Measurements from ENCODE around the gene AKAP10. TPM values are rescaled to one million over a fixed set of nuclear protein-coding genes. Genes with fewer than 3 reads are reported as not detected.

AKAP10 gene
- total and polyA plus RNA-seq, 4 donors: 5.8 to 48.7 (median 25.7) TPM

GRCh38 chr17:20009302-20010098 lies 31.9 kb upstream of the AKAP10 start, which contains the start of gene SPECC1:
Gene SPECC1, plus strand, starts transcription at chr17:20009359. Its CDS starts 87,293 bp downstream, at chr17:20096652.
- ATAC-seq (ENCODE audit: low FRiP score) (peak; percentile 99), DNase-seq (peak; percentile 86 to 95)
- Histone ChIP-seq H3K4me3 (ENCODE audit: low read length in 2 of 2) (peak within 1 kb of the TSS; percentile 51 to 67), H3K27me3 (ENCODE audit: control insufficient read depth in 1 of 2, insufficient read depth in 2 of 2, low read length in 1 of 2) (no peaks in the 10 kb centered on the region), H3K36me3 (ENCODE audit: control insufficient read depth in 1 of 2, insufficient read depth in 2 of 2, low read length in 1 of 2) (no peaks in the 10 kb centered on the region), H3K27ac (ENCODE audit: low read depth in 1 of 2, low read length in 2 of 2) (peak within 1 kb of the TSS in 1 of 2 donors; percentile 33), H3K9me3 (ENCODE audit: control insufficient read depth, low read length) (no peaks in the 10 kb centered on the region), H3K4me1 (ENCODE audit: control insufficient read depth in 1 of 2, insufficient read depth in 2 of 2, low read length in 2 of 2) (no peaks in the 10 kb centered on the region)
- intact Hi-C loops (cut with DNase I): loop anchor here (2.0 to 10.0 kb wide), 5 partner anchors 53 to 305 kb away; no protein-coding TSS in a partner anchor
- WGBS, 2 donors: 1% methylated on average over 67 to 96 of the region's 96 CpGs

GRCh38 chr17:20009052-20009301 lies 31.3 kb upstream of the AKAP10 start:
- H3K4me1 ChIP-seq (ENCODE audit: control insufficient read depth in 1 of 2, insufficient read depth in 2 of 2, low read length in 2 of 2): no peaks in the 10 kb centered on the region
- DNase-seq (no peak), ATAC-seq (ENCODE audit: low FRiP score) (no peak)
- no peaks in the 10 kb centered on the region for H3K9me3 ChIP-seq (ENCODE audit: control insufficient read depth, low read length)
- H3K27me3 ChIP-seq (ENCODE audit: control insufficient read depth in 1 of 2, insufficient read depth in 2 of 2, low read length in 1 of 2): no peaks in the 10 kb centered on the region
- 0 to 1% methylated on average over 13 to 18 of the region's 18 CpGs for WGBS, 2 donors
- no peaks in the 10 kb centered on the region for H3K36me3 ChIP-seq (ENCODE audit: control insufficient read depth in 1 of 2, insufficient read depth in 2 of 2, low read length in 1 of 2)
- H3K27ac ChIP-seq (ENCODE audit: low read depth in 1 of 2, low read length in 2 of 2): no peak overlapping the region
- intact Hi-C loops (cut with DNase I): loop anchor here (2.0 to 10.0 kb wide), 4 partner anchors 86 to 306 kb away; no protein-coding TSS in a partner anchor
- H3K4me3 ChIP-seq (ENCODE audit: low read length in 2 of 2): peak overlapping the region; percentile 42 to 67

GRCh38 chr17:20008242-20009051 lies 30.8 kb upstream of the AKAP10 start:
- ATAC-seq (ENCODE audit: low FRiP score): peak; percentile 79
- H3K4me3 ChIP-seq (ENCODE audit: low read length in 2 of 2): peak overlapping the region; percentile 42 to 67
- intact Hi-C loops (cut with DNase I): loop anchor here (2.0 to 10.0 kb wide), 4 partner anchors 86 to 306 kb away; no protein-coding TSS in a partner anchor
- H3K36me3 ChIP-seq (ENCODE audit: control insufficient read depth in 1 of 2, insufficient read depth in 2 of 2, low read length in 1 of 2): no peaks in the 10 kb centered on the region
- H3K9me3 ChIP-seq (ENCODE audit: control insufficient read depth, low read length): no peaks in the 10 kb centered on the region
- 29 to 30% methylated on average over 35 of the region's 35 CpGs for WGBS, 2 donors
- DNase-seq: peak; percentile 54 to 87
- H3K4me1 ChIP-seq (ENCODE audit: control insufficient read depth in 1 of 2, insufficient read depth in 2 of 2, low read length in 2 of 2): no peaks in the 10 kb centered on the region
- H3K27ac ChIP-seq (ENCODE audit: low read depth in 1 of 2, low read length in 2 of 2): no peak overlapping the region
- no peaks in the 10 kb centered on the region for H3K27me3 ChIP-seq (ENCODE audit: control insufficient read depth in 1 of 2, insufficient read depth in 2 of 2, low read length in 1 of 2)

- Histone ChIP-seq H3K27me3 (ENCODE audit: control insufficient read depth in 1 of 2, insufficient read depth in 2 of 2, low read length in 1 of 2) (no peaks in the 10 kb centered on the region), H3K4me3 (ENCODE audit: low read length in 2 of 2) (no peak overlapping the region), H3K4me1 (ENCODE audit: control insufficient read depth in 1 of 2, insufficient read depth in 2 of 2, low read length in 2 of 2) (no peaks in the 10 kb centered on the region), H3K36me3 (ENCODE audit: control insufficient read depth in 1 of 2, insufficient read depth in 2 of 2, low read length in 1 of 2) (no peaks in the 10 kb centered on the region), H3K9me3 (ENCODE audit: control insufficient read depth, low read length) (no peaks in the 10 kb centered on the region), H3K27ac (ENCODE audit: low read depth in 1 of 2, low read length in 2 of 2) (no peak overlapping the region)
- no peak for ATAC-seq (ENCODE audit: low FRiP score)
- peak in 1 of 2 donors; percentile 55 for DNase-seq
- intact Hi-C loops (cut with DNase I): loop anchor here in 1 of 2 donors (10.0 kb wide), 1 partner anchor 308 kb away; no protein-coding TSS in a partner anchor
- 45 to 54% methylated on average over 4 to 5 of the region's 5 CpGs for WGBS, 2 donors
Observed at GRCh38 chr17:19996502-19996901, 18.9 kb upstream of the AKAP10 start.

GRCh38 chr17:19996086-19996485 lies 18.5 kb upstream of the AKAP10 start:
- ATAC-seq (ENCODE audit: low FRiP score) (no peak), DNase-seq (no peak)
- Histone ChIP-seq H3K9me3 (ENCODE audit: control insufficient read depth, low read length) (no peaks in the 10 kb centered on the region), H3K4me3 (ENCODE audit: low read length in 2 of 2) (no peak overlapping the region), H3K36me3 (ENCODE audit: control insufficient read depth in 1 of 2, insufficient read depth in 2 of 2, low read length in 1 of 2) (no peaks in the 10 kb centered on the region), H3K27me3 (ENCODE audit: control insufficient read depth in 1 of 2, insufficient read depth in 2 of 2, low read length in 1 of 2) (no peaks in the 10 kb centered on the region), H3K27ac (ENCODE audit: low read depth in 1 of 2, low read length in 2 of 2) (no peak overlapping the region), H3K4me1 (ENCODE audit: control insufficient read depth in 1 of 2, insufficient read depth in 2 of 2, low read length in 2 of 2) (no peaks in the 10 kb centered on the region)
- WGBS, 2 donors: 93 to 95% methylated on average over 1 of the region's 1 CpG
- intact Hi-C loops (cut with DNase I): loop anchor here in 1 of 2 donors (10.0 kb wide), 1 partner anchor 309 kb away; no protein-coding TSS in a partner anchor

GRCh38 chr17:19992803-19993713 lies 15.4 kb upstream of the AKAP10 start:
- intact Hi-C loops (cut with DNase I): loop anchor here (2.0 to 10.0 kb wide), 5 partner anchors 122 to 312 kb away; no protein-coding TSS in a partner anchor
- Histone ChIP-seq H3K27ac (ENCODE audit: low read depth in 1 of 2, low read length in 2 of 2) (no peak overlapping the region), H3K27me3 (ENCODE audit: control insufficient read depth in 1 of 2, insufficient read depth in 2 of 2, low read length in 1 of 2) (no peaks in the 10 kb centered on the region), H3K9me3 (ENCODE audit: control insufficient read depth, low read length) (no peaks in the 10 kb centered on the region), H3K36me3 (ENCODE audit: control insufficient read depth in 1 of 2, insufficient read depth in 2 of 2, low read length in 1 of 2) (no peaks in the 10 kb centered on the region), H3K4me1 (ENCODE audit: control insufficient read depth in 1 of 2, insufficient read depth in 2 of 2, low read length in 2 of 2) (no peaks in the 10 kb centered on the region), H3K4me3 (ENCODE audit: low read length in 2 of 2) (no peak overlapping the region)
- ATAC-seq (ENCODE audit: low FRiP score): peak; percentile 97
- WGBS, 2 donors: 22 to 25% methylated on average over 24 of the region's 24 CpGs
- peak; percentile 92 to 95 for DNase-seq

GRCh38 chr17:19991252-19991885 lies 13.7 kb upstream of the AKAP10 start:
- 47 to 54% methylated on average over 4 of the region's 4 CpGs for WGBS, 2 donors

More at GRCh38 chr17:19991252-19991885, 13.7 kb upstream of the AKAP10 start:
- ATAC-seq (ENCODE audit: low FRiP score) (no peak), DNase-seq (no peak)
- intact Hi-C loops (cut with DNase I): loop anchor here (5.0 to 10.0 kb wide), 3 partner anchors 231 to 313 kb away; no protein-coding TSS in a partner anchor
- Histone ChIP-seq H3K4me3 (ENCODE audit: low read length in 2 of 2) (no peak overlapping the region), H3K4me1 (ENCODE audit: control insufficient read depth in 1 of 2, insufficient read depth in 2 of 2, low read length in 2 of 2) (no peaks in the 10 kb centered on the region), H3K27me3 (ENCODE audit: control insufficient read depth in 1 of 2, insufficient read depth in 2 of 2, low read length in 1 of 2) (no peaks in the 10 kb centered on the region), H3K9me3 (ENCODE audit: control insufficient read depth, low read length) (no peaks in the 10 kb centered on the region), H3K27ac (ENCODE audit: low read depth in 1 of 2, low read length in 2 of 2) (no peak overlapping the region), H3K36me3 (ENCODE audit: control insufficient read depth in 1 of 2, insufficient read depth in 2 of 2, low read length in 1 of 2) (no peaks in the 10 kb centered on the region)
